Central memory CD8-positive, alpha-beta T cell (primary cell): ENCODE data around the gene CD28.

Source experiments
- ATAC-seq: fragments of 150-1000 bp; cut with Tn5 transposase; replicated peaks from 2 replicates; pipeline ENCODE4 v1.10.0; 2022; ENCODE audit warnings: mild to moderate bottlenecking, moderate FRiP score, moderate number of reproducible peaks; ENCODE audit not compliant: poor library complexity, severe bottlenecking; ENCODE audit errors: extremely low read depth
- DNase-seq, 2 donors: peaks; one replicate each; pipeline ENCODE4 v3.0.0; 2021; ENCODE audit warnings: low spot score in 2 of 2
- H3K27ac Mint-ChIP-seq: one replicate; pipeline ENCODE4 v1.8.0; 2022; ENCODE audit warnings: low read depth, mild to moderate bottlenecking, moderate library complexity, mixed read lengths
- H3K27me3 Mint-ChIP-seq: one replicate; pipeline ENCODE4 v1.8.0; 2022; ENCODE audit warnings: mixed read lengths
- H3K36me3 Mint-ChIP-seq: one replicate; pipeline ENCODE4 v1.8.0; 2022; ENCODE audit warnings: mild to moderate bottlenecking, moderate library complexity, mixed read lengths; ENCODE audit not compliant: insufficient read depth
- H3K4me1 Mint-ChIP-seq: one replicate; pipeline ENCODE4 v1.8.0; 2022; ENCODE audit warnings: mixed read lengths
- H3K4me3 Mint-ChIP-seq: one replicate; pipeline ENCODE4 v1.8.0; 2022; ENCODE audit warnings: mild to moderate bottlenecking, moderate library complexity, mixed read lengths
- H3K9me3 Mint-ChIP-seq: one replicate; pipeline ENCODE4 v1.8.0; 2022; ENCODE audit warnings: mixed read lengths

CD28 gene

GRCh38 chr2:203709416-203710040 is 3.1 kb downstream of the CD28 start:
- no peak for ATAC-seq

GRCh38 chr2:203710226-203710625 is 3.8 kb downstream of the CD28 start:
- Mint-ChIP-seq H3K9me3 (no peaks in the 10 kb centered on the region), H3K4me1 (peaks cover 62% of the 10 kb centered on the region), H3K27me3 (no peaks in the 10 kb centered on the region), H3K4me3 (peak overlapping the region; percentile 78), H3K27ac (peak overlapping the region; percentile 99), H3K36me3 (peaks cover 56% of the 10 kb centered on the region)
- no peak for ATAC-seq
- no peak for DNase-seq

More at GRCh38 chr2:203709416-203710040, 3.1 kb downstream of the CD28 start:
- Mint-ChIP-seq H3K9me3 (no peaks in the 10 kb centered on the region), H3K4me3 (peak overlapping the region; percentile 78), H3K4me1 (peaks cover 63% of the 10 kb centered on the region), H3K36me3 (peaks cover 58% of the 10 kb centered on the region), H3K27ac (peak overlapping the region; percentile 99), H3K27me3 (no peaks in the 10 kb centered on the region)
- no peak for DNase-seq

- Mint-ChIP-seq H3K36me3 (peaks cover 52% of the 10 kb centered on the region), H3K4me1 (peaks cover 62% of the 10 kb centered on the region), H3K27ac (peak overlapping the region; percentile 99), H3K9me3 (no peaks in the 10 kb centered on the region), H3K4me3 (peak overlapping the region; percentile 78), H3K27me3 (no peaks in the 10 kb centered on the region)
- ATAC-seq = no peak
- DNase-seq = no peak
Observed at GRCh38 chr2:203710952-203711351, 4.5 kb downstream of the CD28 start.

- ATAC-seq (no peak), DNase-seq (no peak)
- Mint-ChIP-seq H3K4me1 (peaks cover 62% of the 10 kb centered on the region), H3K9me3 (no peaks in the 10 kb centered on the region), H3K36me3 (peaks cover 52% of the 10 kb centered on the region), H3K4me3 (peak overlapping the region; percentile 78), H3K27ac (peak overlapping the region; percentile 99), H3K27me3 (no peaks in the 10 kb centered on the region)
Observed at GRCh38 chr2:203711399-203711798, 5.0 kb downstream of the CD28 start.

GRCh38 chr2:203713381-203713780 is 6.9 kb downstream of the CD28 start:
- H3K27me3 Mint-ChIP-seq = no peaks in the 10 kb centered on the region
- H3K36me3 Mint-ChIP-seq = peaks cover 49% of the 10 kb centered on the region
- H3K4me3 Mint-ChIP-seq = peak overlapping the region; percentile 78
- H3K27ac Mint-ChIP-seq = peak overlapping the region; percentile 69
- H3K4me1 Mint-ChIP-seq = peaks cover 75% of the 10 kb centered on the region
- no peaks in the 10 kb centered on the region for H3K9me3 Mint-ChIP-seq
- DNase-seq (no peak), ATAC-seq (no peak)

- no peak for DNase-seq
- peak overlapping the region; percentile 69 for H3K27ac Mint-ChIP-seq
- H3K4me3 Mint-ChIP-seq = peak overlapping the region; percentile 78
- H3K27me3 Mint-ChIP-seq = no peaks in the 10 kb centered on the region
- peaks cover 45% of the 10 kb centered on the region for H3K36me3 Mint-ChIP-seq
- H3K4me1 Mint-ChIP-seq = peaks cover 81% of the 10 kb centered on the region
- peaks cover under 1% of the 10 kb centered on the region for H3K9me3 Mint-ChIP-seq
- no peak for ATAC-seq
Observed at GRCh38 chr2:203714112-203714511, 7.7 kb downstream of the CD28 start.

GRCh38 chr2:203715744-203716143 is 9.3 kb downstream of the CD28 start:
- peaks cover 50% of the 10 kb centered on the region for H3K36me3 Mint-ChIP-seq
- H3K27me3 Mint-ChIP-seq = no peaks in the 10 kb centered on the region
- no peak for ATAC-seq
- H3K27ac Mint-ChIP-seq = peak overlapping the region; percentile 78
- no peak for DNase-seq
- H3K4me1 Mint-ChIP-seq = peaks cover 85% of the 10 kb centered on the region
- peaks cover 5% of the 10 kb centered on the region for H3K9me3 Mint-ChIP-seq
- H3K4me3 Mint-ChIP-seq = peak overlapping the region; percentile 39

- DNase-seq = peak in 1 of 2 donors; percentile 39
- H3K4me1 Mint-ChIP-seq = peaks cover 90% of the 10 kb centered on the region
- H3K36me3 Mint-ChIP-seq = peaks cover 42% of the 10 kb centered on the region
- peak overlapping the region; percentile 60 for H3K4me3 Mint-ChIP-seq
- H3K27me3 Mint-ChIP-seq = no peaks in the 10 kb centered on the region
- ATAC-seq = peak; percentile 43
- peaks cover 5% of the 10 kb centered on the region for H3K9me3 Mint-ChIP-seq
- H3K27ac Mint-ChIP-seq = peak overlapping the region; percentile 92
Observed at GRCh38 chr2:203718087-203718486, 11.6 kb downstream of the CD28 start.

- Mint-ChIP-seq H3K4me1 (peaks cover 86% of the 10 kb centered on the region), H3K27ac (peak overlapping the region; percentile 92), H3K36me3 (peaks cover 34% of the 10 kb centered on the region), H3K9me3 (peaks cover 5% of the 10 kb centered on the region), H3K27me3 (no peaks in the 10 kb centered on the region), H3K4me3 (peak overlapping the region; percentile 73)
- ATAC-seq (peak; percentile 80), DNase-seq (peak in 1 of 2 donors; percentile 57)
Observed at GRCh38 chr2:203719456-203720410, 13.3 kb downstream of the CD28 start.

GRCh38 chr2:203720915-203721672 is 14.7 kb downstream of the CD28 start:
- Mint-ChIP-seq H3K27me3 (no peaks in the 10 kb centered on the region), H3K4me3 (peak overlapping the region; percentile 73), H3K9me3 (peaks cover 5% of the 10 kb centered on the region), H3K4me1 (peaks cover 72% of the 10 kb centered on the region), H3K36me3 (peaks cover 31% of the 10 kb centered on the region), H3K27ac (peak overlapping the region; percentile 92)
- DNase-seq = no peak
- ATAC-seq = peak; percentile 13

- no peak for DNase-seq
- H3K4me1 Mint-ChIP-seq = peaks cover 67% of the 10 kb centered on the region
- H3K36me3 Mint-ChIP-seq = peaks cover 29% of the 10 kb centered on the region
- H3K4me3 Mint-ChIP-seq = peak overlapping the region; percentile 73
- peaks cover 5% of the 10 kb centered on the region for H3K9me3 Mint-ChIP-seq
- no peaks in the 10 kb centered on the region for H3K27me3 Mint-ChIP-seq
- no peak for ATAC-seq
- H3K27ac Mint-ChIP-seq = peak overlapping the region; percentile 92
Observed at GRCh38 chr2:203721781-203722300, 15.4 kb downstream of the CD28 start.

- no peaks in the 10 kb centered on the region for H3K27me3 Mint-ChIP-seq
- H3K4me3 Mint-ChIP-seq = peak overlapping the region; percentile 73
- H3K9me3 Mint-ChIP-seq = peaks cover 5% of the 10 kb centered on the region
- H3K36me3 Mint-ChIP-seq = peaks cover 35% of the 10 kb centered on the region
- H3K4me1 Mint-ChIP-seq = peaks cover 63% of the 10 kb centered on the region
- ATAC-seq (no peak), DNase-seq (no peak)
- H3K27ac Mint-ChIP-seq = peak overlapping the region; percentile 92
Observed at GRCh38 chr2:203722411-203722810, 16.0 kb downstream of the CD28 start.
